GM12872 (cell line): ENCODE measurements around the gene WDR46.

ENCODE experiments used
- CTCF ChIP-seq: IDR thresholded peaks from 3 replicates; pipeline ENCODE4 v1.5.1; 2011; ENCODE audit warnings: low read depth, mild to moderate bottlenecking, low read length, moderate library complexity; ENCODE audit not compliant: insufficient read depth

Gene WDR46

GRCh38 chr6:33316603-33317418 is 27.8 kb upstream of the WDR46 start:
- no peak for TF ChIP-seq CTCF

- no peak for TF ChIP-seq CTCF
Observed at GRCh38 chr6:33315793-33316602, 27.0 kb upstream of the WDR46 start.

GRCh38 chr6:33314943-33315792 is 26.1 kb upstream of the WDR46 start:
- no peak for TF ChIP-seq CTCF

- TF ChIP-seq CTCF: no peak
Observed at GRCh38 chr6:33314515-33314942, 25.5 kb upstream of the WDR46 start.

GRCh38 chr6:33313709-33314514 is 24.9 kb upstream of the WDR46 start, which contains the start of gene TAPBP:
Gene TAPBP, minus strand, starts transcription at chr6:33314078. Its CDS starts 37 bp downstream, at chr6:33314041.
- TF ChIP-seq CTCF: no peak

- TF ChIP-seq CTCF: no peak
Observed at GRCh38 chr6:33313105-33313708, 24.2 kb upstream of the WDR46 start.
